C4-2B (cell line): Measurements from ENCODE around the gene VPS13D.

ENCODE experiments used
- ZFX ChIP-seq: fragments of 450-650 bp; IDR thresholded peaks from 2 replicates; pipeline ENCODE4 v1.6.1; 2017
- TF ChIP-seq, protein P1 (sequence below): fragments of 450-650 bp; conservative IDR thresholded peaks from 2 replicates; pipeline ENCODE4 v1.5.1; 2017; ENCODE audit warnings: mild to moderate bottlenecking

DNA sequence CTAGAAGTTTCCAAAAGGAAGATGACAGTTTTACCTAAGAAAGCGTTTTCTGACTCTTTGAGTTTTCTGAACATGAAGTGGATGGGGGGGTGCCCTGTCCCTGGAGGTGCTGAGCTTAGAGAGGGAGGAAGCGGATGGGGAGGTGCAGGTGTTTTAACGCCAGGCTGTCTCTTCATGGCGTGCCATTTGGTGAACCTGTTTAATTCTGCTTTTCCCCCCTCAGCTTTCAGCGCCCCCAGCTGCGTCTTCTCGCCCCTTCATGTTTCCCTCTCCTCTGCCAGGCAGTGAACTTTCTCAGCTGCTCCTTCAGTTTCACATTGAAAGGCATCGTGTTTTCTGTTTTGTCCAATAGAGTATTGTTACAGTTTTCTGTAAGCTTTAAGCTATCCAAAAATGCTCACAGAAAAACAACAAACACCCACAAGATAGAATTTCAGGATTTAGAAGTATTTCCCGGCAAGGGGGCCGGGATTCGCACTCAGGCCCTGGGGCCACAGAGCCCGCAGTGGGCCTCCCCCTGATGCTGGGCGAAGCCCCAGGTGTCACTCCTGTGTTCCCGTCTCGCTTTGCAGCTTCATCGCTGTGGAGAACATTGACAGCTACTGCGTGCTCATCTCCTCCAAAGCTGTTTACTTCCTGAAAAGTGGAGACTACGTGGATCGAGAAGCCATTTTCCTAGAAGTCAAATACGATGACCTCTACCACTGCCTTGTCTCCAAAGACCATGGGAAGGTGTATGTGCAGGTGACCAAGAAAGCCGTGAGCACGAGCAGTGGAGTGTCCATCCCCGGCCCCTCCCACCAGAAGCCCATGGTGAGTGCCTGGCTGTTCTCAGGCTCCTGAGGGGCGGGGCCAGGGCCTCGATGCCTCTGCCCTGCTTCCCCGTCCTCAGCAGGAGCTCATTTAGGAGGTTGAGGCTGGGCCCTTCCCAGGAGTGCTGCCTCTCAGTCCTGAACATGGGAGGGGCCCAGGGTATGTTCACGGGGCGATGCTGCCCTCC lies 276.8 kb downstream of the VPS13D start:
- TF ChIP-seq, protein P1, sequence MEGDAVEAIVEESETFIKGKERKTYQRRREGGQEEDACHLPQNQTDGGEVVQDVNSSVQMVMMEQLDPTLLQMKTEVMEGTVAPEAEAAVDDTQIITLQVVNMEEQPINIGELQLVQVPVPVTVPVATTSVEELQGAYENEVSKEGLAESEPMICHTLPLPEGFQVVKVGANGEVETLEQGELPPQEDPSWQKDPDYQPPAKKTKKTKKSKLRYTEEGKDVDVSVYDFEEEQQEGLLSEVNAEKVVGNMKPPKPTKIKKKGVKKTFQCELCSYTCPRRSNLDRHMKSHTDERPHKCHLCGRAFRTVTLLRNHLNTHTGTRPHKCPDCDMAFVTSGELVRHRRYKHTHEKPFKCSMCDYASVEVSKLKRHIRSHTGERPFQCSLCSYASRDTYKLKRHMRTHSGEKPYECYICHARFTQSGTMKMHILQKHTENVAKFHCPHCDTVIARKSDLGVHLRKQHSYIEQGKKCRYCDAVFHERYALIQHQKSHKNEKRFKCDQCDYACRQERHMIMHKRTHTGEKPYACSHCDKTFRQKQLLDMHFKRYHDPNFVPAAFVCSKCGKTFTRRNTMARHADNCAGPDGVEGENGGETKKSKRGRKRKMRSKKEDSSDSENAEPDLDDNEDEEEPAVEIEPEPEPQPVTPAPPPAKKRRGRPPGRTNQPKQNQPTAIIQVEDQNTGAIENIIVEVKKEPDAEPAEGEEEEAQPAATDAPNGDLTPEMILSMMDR: no peak
- TF ChIP-seq ZFX: no peak
